ENCODE measurements around the gene FRMD5.

The FRMD5 gene

DNA sequence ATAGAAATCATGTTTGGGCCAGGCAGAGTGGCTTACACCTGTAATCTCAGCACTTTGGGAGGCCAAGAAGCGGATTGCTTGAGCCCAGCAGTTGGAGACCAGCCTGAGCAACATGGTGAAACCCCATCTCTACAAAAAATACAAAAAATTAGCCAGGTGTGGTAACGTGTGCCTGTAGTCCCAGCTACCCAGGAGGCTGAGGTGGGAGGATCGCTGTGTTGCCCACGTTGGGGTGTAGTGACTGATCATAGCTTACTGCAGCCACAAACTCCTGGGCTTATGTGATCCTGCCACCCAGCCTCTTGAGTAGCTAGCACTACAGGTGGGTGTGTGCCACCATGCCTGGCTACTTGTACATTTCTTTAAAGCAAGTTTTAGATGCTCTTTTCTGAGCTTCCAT lies 254.0 kb downstream of the FRMD5 start:
- Histone ChIP-seq H3K79me2 (ENCODE audit: low read length) (no peaks in the 10 kb centered on the region), H4K20me1 (ENCODE audit: insufficient read depth, low read length) (no peaks in the 10 kb centered on the region), H2AFZ (ENCODE audit: low read length) (0 out of 2 replicates have a peak overlapping the region, but pooled peaks have one; percentile 8), H3K27ac (ENCODE audit: low read length) (no peak overlapping the region), H3K4me1 (ENCODE audit: low read length) (peaks cover 20% of the 10 kb centered on the region), H3K9me3 (replicated peaks; ENCODE audit: insufficient read depth, low read length) (no peaks in the 10 kb centered on the region), H3K4me2 (ENCODE audit: low read depth, low read length) (peak overlapping the region; percentile 44), H3K27me3 (replicated peaks; ENCODE audit: insufficient read depth, low read length) (no peaks in the 10 kb centered on the region), H3K9me2 (replicated peaks; ENCODE audit: insufficient read depth, low read length) (no peaks in the 10 kb centered on the region), H3K4me3 (ENCODE audit: low read length) (no peak overlapping the region), H3K36me3 (replicated peaks; ENCODE audit: insufficient read depth, low read length) (no peaks in the 10 kb centered on the region), H3K9ac (ENCODE audit: low read length) (no peak overlapping the region), H3F3A (ENCODE audit: insufficient read depth, low read length) (peaks cover 9% of the 10 kb centered on the region)
- no peak for TF ChIP-seq EZH2phosphoT487 (IDR thresholded peaks at IDR 0.05; ENCODE audit: low read length)
- TF ChIP-seq, protein P1, sequence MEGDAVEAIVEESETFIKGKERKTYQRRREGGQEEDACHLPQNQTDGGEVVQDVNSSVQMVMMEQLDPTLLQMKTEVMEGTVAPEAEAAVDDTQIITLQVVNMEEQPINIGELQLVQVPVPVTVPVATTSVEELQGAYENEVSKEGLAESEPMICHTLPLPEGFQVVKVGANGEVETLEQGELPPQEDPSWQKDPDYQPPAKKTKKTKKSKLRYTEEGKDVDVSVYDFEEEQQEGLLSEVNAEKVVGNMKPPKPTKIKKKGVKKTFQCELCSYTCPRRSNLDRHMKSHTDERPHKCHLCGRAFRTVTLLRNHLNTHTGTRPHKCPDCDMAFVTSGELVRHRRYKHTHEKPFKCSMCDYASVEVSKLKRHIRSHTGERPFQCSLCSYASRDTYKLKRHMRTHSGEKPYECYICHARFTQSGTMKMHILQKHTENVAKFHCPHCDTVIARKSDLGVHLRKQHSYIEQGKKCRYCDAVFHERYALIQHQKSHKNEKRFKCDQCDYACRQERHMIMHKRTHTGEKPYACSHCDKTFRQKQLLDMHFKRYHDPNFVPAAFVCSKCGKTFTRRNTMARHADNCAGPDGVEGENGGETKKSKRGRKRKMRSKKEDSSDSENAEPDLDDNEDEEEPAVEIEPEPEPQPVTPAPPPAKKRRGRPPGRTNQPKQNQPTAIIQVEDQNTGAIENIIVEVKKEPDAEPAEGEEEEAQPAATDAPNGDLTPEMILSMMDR (IDR thresholded peaks at IDR 0.05; ENCODE audit: low read length): no peak
- TF ChIP-seq EZH2 (optimal IDR thresholded peaks at IDR 0.05; ENCODE audit: low read depth, low read length): no peak
- no peak for DNase-seq

DNA sequence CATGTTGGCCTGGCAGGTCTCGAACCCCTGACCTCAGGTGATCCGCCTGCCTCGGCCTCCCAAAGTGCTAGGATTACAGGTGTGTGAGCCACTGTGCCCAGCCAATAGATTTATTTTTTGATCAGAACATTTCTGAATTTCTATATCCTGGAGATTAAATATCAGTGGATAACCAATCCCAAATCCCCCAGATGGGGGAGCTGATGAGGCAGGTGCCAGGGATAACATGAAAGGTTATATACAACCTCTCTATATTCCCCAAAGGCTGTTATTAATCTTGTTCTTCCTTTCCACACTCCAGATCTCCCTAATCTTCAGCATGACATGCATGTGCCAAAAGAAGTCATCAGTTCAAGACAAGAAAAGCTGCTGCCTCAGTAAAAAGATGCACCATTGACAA lies 256.0 kb downstream of the FRMD5 start:
- TF ChIP-seq, protein P1 (IDR thresholded peaks at IDR 0.05; ENCODE audit: low read length): peak; percentile 48
- no peak for TF ChIP-seq EZH2phosphoT487 (IDR thresholded peaks at IDR 0.05; ENCODE audit: low read length)
- no peak for TF ChIP-seq EZH2 (optimal IDR thresholded peaks at IDR 0.05; ENCODE audit: low read depth, low read length)
- no peaks in the 10 kb centered on the region for H3K9me2 ChIP-seq (replicated peaks; ENCODE audit: insufficient read depth, low read length)
- no peak overlapping the region for H3K9ac ChIP-seq (ENCODE audit: low read length)
- no peak for DNase-seq
- no peaks in the 10 kb centered on the region for H4K20me1 ChIP-seq (ENCODE audit: insufficient read depth, low read length)
- H3K27me3 ChIP-seq (replicated peaks; ENCODE audit: insufficient read depth, low read length): no peaks in the 10 kb centered on the region
- H3K9me3 ChIP-seq (replicated peaks; ENCODE audit: insufficient read depth, low read length): no peaks in the 10 kb centered on the region
- H3K4me2 ChIP-seq (ENCODE audit: low read depth, low read length): no peak overlapping the region
- H3K4me3 ChIP-seq (ENCODE audit: low read length): no peak overlapping the region
- no peaks in the 10 kb centered on the region for H3K36me3 ChIP-seq (replicated peaks; ENCODE audit: insufficient read depth, low read length)
- H3F3A ChIP-seq (ENCODE audit: insufficient read depth, low read length): peaks cover 9% of the 10 kb centered on the region
- peaks cover 20% of the 10 kb centered on the region for H3K4me1 ChIP-seq (ENCODE audit: low read length)
- H3K27ac ChIP-seq (ENCODE audit: low read length): no peak overlapping the region
- H3K79me2 ChIP-seq (ENCODE audit: low read length): no peaks in the 10 kb centered on the region
- no peak overlapping the region for H2AFZ ChIP-seq (ENCODE audit: low read length)

DNA sequence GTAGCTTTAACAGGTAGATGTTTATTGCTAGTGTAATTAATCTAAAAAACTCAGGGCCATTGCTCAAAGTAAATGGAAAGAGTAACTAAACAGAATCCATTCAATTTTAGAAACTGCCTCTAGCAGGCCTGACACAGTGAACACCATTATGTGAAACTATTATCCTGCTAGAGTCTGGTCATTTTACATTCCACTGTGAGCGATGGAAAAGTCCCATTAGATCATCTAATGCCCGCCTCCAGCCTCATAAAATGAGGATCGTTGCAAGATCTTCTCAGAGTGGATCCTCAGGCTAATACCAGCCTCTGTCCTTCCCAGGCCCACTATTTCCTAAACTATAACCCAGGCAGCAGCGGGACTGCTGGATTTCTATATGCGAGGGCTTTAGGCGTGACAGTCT lies 260.6 kb downstream of the FRMD5 start:
- Histone ChIP-seq H3K4me3 (ENCODE audit: low read length) (no peak overlapping the region), H3K4me1 (ENCODE audit: low read length) (no peaks in the 10 kb centered on the region), H3K9me3 (replicated peaks; ENCODE audit: insufficient read depth, low read length) (no peaks in the 10 kb centered on the region), H3K27ac (ENCODE audit: low read length) (no peak overlapping the region), H3K36me3 (replicated peaks; ENCODE audit: insufficient read depth, low read length) (no peaks in the 10 kb centered on the region), H3K4me2 (ENCODE audit: low read depth, low read length) (no peak overlapping the region), H3K27me3 (replicated peaks; ENCODE audit: insufficient read depth, low read length) (no peaks in the 10 kb centered on the region), H2AFZ (ENCODE audit: low read length) (no peak overlapping the region), H3F3A (ENCODE audit: insufficient read depth, low read length) (no peaks in the 10 kb centered on the region), H4K20me1 (ENCODE audit: insufficient read depth, low read length) (no peaks in the 10 kb centered on the region), H3K9me2 (replicated peaks; ENCODE audit: insufficient read depth, low read length) (no peaks in the 10 kb centered on the region), H3K79me2 (ENCODE audit: low read length) (no peaks in the 10 kb centered on the region), H3K9ac (ENCODE audit: low read length) (no peak overlapping the region)
- TF ChIP-seq EZH2phosphoT487 (IDR thresholded peaks at IDR 0.05; ENCODE audit: low read length) (no peak), EZH2 (optimal IDR thresholded peaks at IDR 0.05; ENCODE audit: low read depth, low read length) (no peak)
- TF ChIP-seq, protein P1 (IDR thresholded peaks at IDR 0.05; ENCODE audit: low read length): no peak
- DNase-seq: no peak

Data from MM.1S (cell line).